ENCODE data around the gene FGF13.

- TF ChIP-seq, protein P1, sequence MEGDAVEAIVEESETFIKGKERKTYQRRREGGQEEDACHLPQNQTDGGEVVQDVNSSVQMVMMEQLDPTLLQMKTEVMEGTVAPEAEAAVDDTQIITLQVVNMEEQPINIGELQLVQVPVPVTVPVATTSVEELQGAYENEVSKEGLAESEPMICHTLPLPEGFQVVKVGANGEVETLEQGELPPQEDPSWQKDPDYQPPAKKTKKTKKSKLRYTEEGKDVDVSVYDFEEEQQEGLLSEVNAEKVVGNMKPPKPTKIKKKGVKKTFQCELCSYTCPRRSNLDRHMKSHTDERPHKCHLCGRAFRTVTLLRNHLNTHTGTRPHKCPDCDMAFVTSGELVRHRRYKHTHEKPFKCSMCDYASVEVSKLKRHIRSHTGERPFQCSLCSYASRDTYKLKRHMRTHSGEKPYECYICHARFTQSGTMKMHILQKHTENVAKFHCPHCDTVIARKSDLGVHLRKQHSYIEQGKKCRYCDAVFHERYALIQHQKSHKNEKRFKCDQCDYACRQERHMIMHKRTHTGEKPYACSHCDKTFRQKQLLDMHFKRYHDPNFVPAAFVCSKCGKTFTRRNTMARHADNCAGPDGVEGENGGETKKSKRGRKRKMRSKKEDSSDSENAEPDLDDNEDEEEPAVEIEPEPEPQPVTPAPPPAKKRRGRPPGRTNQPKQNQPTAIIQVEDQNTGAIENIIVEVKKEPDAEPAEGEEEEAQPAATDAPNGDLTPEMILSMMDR (IDR thresholded peaks at IDR 0.05), result no peak
- no peak for TF ChIP-seq POLR2A (IDR thresholded peaks at IDR 0.05)
Measured at GRCh38 chrX:138664016-138664415, 47.5 kb downstream of the FGF13 start.

All from heart left ventricle (tissue), 13 donors.